ENCODE measurements around the gene LCA5L.

Gene LCA5L

DNA sequence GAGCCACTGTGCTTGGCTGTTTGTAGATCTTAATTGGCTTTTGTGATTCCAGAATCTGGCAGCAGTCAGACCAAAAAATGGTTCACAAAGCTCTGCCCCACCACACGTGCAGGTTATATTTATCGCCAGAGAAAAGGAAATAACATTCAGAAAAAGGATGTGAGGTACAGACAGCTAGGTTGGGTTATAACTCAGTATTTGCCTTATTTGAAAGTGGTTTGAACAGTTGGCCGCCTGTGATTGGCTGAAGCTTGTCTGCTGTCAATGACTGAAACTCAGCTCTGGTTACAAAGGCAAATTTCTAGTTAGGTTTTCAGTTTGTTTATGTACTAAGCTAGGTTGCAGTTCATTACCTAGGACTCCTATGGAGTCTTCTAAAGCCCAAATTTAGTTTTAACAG lies 15.8 kb upstream of the LCA5L start:
- TF ChIP-seq, protein P1, sequence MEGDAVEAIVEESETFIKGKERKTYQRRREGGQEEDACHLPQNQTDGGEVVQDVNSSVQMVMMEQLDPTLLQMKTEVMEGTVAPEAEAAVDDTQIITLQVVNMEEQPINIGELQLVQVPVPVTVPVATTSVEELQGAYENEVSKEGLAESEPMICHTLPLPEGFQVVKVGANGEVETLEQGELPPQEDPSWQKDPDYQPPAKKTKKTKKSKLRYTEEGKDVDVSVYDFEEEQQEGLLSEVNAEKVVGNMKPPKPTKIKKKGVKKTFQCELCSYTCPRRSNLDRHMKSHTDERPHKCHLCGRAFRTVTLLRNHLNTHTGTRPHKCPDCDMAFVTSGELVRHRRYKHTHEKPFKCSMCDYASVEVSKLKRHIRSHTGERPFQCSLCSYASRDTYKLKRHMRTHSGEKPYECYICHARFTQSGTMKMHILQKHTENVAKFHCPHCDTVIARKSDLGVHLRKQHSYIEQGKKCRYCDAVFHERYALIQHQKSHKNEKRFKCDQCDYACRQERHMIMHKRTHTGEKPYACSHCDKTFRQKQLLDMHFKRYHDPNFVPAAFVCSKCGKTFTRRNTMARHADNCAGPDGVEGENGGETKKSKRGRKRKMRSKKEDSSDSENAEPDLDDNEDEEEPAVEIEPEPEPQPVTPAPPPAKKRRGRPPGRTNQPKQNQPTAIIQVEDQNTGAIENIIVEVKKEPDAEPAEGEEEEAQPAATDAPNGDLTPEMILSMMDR (IDR thresholded peaks at IDR 0.05) = no peak

DNA sequence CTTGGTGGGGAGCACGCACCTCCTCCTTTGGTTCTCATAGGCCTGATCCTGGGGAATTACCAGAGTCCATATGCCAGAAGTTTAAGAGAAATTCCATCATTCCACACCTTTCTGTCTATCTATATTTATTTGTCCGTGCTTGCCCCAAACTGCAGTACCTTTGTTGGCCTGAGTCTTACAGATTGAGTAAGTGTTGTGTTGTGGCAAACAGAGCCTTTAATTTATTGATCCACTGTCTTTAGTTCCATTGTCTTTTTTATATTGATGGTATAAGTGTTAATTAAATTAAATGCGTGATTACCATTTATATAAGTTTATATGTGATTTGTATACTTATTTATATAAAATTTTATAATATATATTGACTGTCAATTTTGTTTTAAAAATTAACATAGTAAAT lies 11.1 kb upstream of the LCA5L start:
- TF ChIP-seq, protein P1 (IDR thresholded peaks at IDR 0.05) = no peak

DNA sequence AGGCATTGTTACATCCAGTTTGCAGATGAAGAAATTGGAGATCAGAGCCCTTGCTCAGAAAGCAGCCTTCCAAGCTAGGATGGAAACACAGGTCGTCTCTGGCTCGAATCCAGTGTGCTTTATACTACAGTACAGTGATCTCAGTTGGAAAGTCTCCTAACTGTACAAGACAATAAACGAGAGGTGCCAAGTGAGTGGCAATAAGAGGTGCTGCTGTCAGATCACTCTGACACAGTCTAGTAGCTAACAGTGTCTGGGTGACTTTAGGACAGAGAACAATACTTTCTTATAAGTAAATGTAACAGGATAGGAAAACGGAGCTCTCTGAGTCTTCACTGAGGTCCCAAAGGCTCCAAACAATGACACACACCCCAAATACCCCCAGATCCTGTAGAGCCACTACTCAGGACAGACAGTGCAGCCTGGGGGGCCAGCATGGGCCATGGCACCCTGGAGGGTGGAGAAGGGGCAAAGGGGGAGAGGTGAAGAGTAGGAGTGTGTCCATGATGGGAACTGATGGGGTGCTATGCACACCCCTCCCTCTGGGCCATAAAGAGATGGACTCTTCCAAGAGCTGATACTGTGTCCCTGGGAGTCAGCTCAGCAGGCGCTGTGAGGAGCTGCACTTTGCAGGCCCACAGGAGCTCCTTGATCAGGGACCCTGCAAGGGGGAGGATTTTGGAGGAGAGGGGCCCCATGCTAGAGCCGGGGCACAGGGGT lies 9.5 kb upstream of the LCA5L start:
- TF ChIP-seq, protein P1 (IDR thresholded peaks at IDR 0.05) = no peak

DNA sequence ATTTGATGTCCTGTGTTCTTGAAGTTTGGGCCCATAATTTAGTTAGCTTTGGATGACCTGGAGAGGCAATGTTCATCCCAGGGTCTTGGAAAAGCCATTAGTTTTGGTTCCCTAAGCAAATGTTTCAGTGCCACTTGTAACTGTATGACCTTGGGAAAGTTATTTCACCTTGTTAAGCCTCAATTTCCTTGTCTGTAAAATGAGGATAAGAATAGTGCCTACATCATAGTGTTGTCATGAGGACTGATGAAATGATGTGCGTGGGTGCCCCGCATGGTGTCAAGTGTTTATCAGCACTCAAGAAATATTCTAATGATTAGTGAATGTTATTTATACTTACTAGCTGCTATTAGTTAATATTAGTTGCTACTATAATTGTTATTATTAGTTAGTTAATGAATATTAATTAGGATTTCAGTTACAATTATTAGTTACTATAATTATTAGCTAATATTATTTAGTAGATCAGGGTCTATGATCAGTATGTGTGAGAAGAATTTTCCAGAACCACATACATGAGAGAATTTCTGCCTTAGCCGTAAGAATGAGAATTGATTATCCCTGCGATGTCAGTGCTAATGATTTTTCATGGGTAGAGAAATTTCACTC lies 8.1 kb upstream of the LCA5L start:
- TF ChIP-seq, protein P1 (IDR thresholded peaks at IDR 0.05) = no peak

DNA sequence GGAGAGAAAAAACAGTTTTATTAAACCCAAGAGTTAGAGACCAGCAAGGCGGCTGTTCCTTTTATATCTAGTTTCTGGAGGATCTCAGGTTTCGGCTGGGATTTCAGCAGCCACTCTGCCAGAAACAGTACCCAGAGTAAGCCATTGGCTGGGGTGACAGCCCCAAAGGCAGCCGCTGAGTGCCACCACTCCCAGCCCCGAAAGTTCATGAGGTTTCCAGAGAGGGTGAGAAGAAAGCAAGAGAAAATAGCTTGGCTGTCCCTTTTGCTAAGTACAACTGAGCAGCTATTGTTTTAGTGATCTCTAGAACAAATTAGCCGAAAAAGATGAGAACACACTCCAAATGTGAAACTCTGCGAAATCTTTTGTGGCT lies 7.4 kb upstream of the LCA5L start:
- TF ChIP-seq, protein P1 (IDR thresholded peaks at IDR 0.05) = no peak

DNA sequence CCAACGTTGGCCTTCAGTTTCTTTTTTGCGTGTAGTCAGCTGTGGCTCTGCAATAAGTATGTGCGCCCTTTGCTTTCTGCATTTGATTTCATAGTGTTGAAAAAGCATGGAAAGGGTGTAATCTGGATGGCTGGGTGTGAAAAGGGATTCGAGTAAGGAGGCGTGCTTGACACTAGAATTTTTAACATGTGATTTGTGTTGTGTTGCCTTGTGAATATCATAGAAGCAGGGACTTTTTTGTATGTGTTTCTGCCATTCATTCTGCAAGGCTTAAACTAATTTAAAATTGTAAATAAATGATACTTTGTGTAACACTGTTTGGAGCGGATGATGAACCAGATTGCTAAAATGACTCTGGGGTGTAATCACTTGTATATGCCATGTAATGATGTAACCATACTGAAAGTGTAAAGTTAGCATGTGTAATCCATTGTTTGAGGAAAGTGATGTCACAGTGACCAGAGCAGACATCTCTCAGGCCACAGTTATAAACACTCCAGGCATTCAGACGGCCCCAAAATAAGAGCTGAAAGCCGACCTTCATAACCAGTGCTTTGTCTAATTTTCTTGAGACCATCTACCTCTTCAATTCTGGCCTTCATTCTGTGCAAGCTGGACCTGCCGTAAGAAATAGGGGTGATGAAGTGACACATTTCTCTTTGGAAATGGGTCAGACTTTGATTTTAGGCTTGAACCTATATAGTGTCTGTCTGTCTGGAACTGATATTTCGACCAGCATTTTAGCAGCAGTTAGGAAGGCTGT lies 6.8 kb upstream of the LCA5L start:
- TF ChIP-seq, protein P1 (IDR thresholded peaks at IDR 0.05) = no peak

DNA sequence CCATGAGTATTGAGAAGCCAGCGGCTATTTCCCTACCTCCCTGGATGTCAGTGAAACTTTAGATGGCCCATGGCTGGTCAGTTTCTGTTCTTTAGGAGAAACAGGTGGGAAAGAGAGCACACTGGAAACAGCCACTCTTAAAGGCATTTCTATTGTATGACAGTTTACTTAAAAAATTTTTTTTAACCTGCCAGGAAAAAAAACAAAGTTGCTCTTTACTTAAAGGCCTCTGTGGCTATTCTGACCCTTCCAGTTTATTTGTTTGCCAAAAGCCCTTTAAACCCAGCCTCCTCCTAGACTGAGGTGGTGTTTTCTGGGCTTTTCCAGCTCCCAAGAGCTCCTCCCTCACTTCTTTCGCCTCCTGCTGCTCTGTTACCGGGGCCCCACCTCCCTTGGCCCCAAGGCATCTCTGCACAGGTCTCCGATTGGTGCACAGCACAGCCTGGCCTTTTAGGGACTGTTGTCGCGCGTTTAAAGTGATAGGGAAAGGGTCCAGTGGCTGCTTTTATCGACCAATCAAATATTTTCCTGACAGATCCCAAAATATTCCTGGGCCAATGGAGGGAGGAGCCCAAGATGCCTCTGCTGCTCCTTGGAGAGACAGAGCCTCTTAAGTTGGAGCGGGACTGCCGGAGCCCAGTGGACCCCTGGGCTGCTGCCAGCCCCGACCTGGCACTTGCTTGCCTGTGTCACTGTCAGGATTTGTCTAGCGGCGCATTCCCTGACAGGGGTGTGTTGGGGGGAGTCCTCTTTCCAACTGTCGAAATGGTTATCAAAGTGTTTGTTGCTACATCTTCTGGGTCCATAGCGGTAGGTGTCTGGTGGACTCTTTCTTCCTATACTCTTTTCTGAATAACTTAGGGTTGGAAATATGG lies 6.0 kb upstream of the LCA5L start, which contains the start of gene SH3BGR:
SH3BGR (plus strand) TSS at position 639 of the 875 bp plus-strand sequence; CDS start at position 766, 127 bp downstream.
- TF ChIP-seq, protein P1 (IDR thresholded peaks at IDR 0.05) = no peak

Measured in LNCAP (cell line).